AG04450 (cell line): Measurements from ENCODE around the gene ZSWIM3. TPM values are rescaled to one million over a fixed set of nuclear protein-coding genes. Genes with fewer than 3 reads are reported as not detected.

ENCODE experiments used
- CTCF ChIA-PET: fragments of 300-600, 350-600 bp; formaldehyde crosslinking; extraction: SDS; loops from one replicate; lab custom pipeline; 2022; ENCODE audit warnings: antibody characterized with exemption, inconsistent platforms; lab: Charles Lee
- POLR2A ChIA-PET: fragments of 350-600 bp; formaldehyde crosslinking; extraction: SDS; loops from one replicate; lab custom pipeline; 2021; ENCODE audit warnings: antibody characterized with exemption, inconsistent platforms; lab: Yijun Ruan, JAX
- DNase-seq: peaks from one replicate; pipeline ENCODE4 v3.0.0-alpha.2; 2011; ENCODE audit warnings: low read depth, low spot score
- H3K27ac ChIP-seq: one replicate; pipeline ENCODE4 v1.5.1; 2012; ENCODE audit warnings: low read depth, low read length, control low read depth
- H3K27me3 ChIP-seq: one replicate; pipeline ENCODE4 v1.6.0; 2012; ENCODE audit warnings: low read length; ENCODE audit not compliant: control insufficient read depth, insufficient read depth
- H3K4me3 ChIP-seq: 2 replicates; pipeline ENCODE4 v1.5.1; 2011; ENCODE audit warnings: mild to moderate bottlenecking, low read depth, low read length, control low read depth
- H3K9me3 ChIP-seq: 2 replicates; pipeline ENCODE4 v1.5.1; 2012; ENCODE audit warnings: low read length; ENCODE audit not compliant: control insufficient read depth, insufficient read depth
- CTCF ChIP-seq: IDR thresholded peaks from 2 replicates; pipeline ENCODE4 v1.5.1; 2011; ENCODE audit warnings: low read depth, low read length, control low read depth, inconsistent platforms
- polyA plus RNA-seq: library from polyadenylated mRNA; depleted of rRNA; stranded (reverse); fragments of >200 nt; gene quantifications from 2 replicates; pipeline ENCODE4 v1.2.3, GENCODE V29; 2011

ZSWIM3 gene
- polyA plus RNA-seq, 1 experiment, result 4.6 TPM

GRCh38 chr20:45848969-45849582, 8.3 kb upstream of the ZSWIM3 start:
- Histone ChIP-seq H3K9me3 (no peaks in the 10 kb centered on the region), H3K27me3 (no peaks in the 10 kb centered on the region), H3K27ac (no peak overlapping the region), H3K4me3 (no peak overlapping the region)
- ChIA-PET POLR2A (no interaction called here), CTCF (interaction anchor here (1.1 kb wide), 1 partner anchor 50 kb away, joined by 3 read pairs; no protein-coding TSS in a partner anchor)
- no peak for DNase-seq
- no peak for TF ChIP-seq CTCF

- Histone ChIP-seq H3K4me3 (no peak overlapping the region), H3K27ac (no peak overlapping the region), H3K9me3 (no peaks in the 10 kb centered on the region), H3K27me3 (no peaks in the 10 kb centered on the region)
- TF ChIP-seq CTCF, result no peak
- ChIA-PET CTCF (interaction anchor here (0.6 kb wide), 1 partner anchor 60 kb away, joined by 5 read pairs; no protein-coding TSS in a partner anchor), POLR2A (no interaction called here)
- no peak for DNase-seq
Observed at GRCh38 chr20:45850238-45850637, 7.2 kb upstream of the ZSWIM3 start.

- POLR2A ChIA-PET, result no interaction called here
- TF ChIP-seq CTCF, result no peak
- Histone ChIP-seq H3K27me3 (no peaks in the 10 kb centered on the region), H3K4me3 (no peak overlapping the region), H3K27ac (no peak overlapping the region), H3K9me3 (no peaks in the 10 kb centered on the region)
- no peak for DNase-seq
- CTCF ChIA-PET, result no interaction called here
Observed at GRCh38 chr20:45850926-45851325, 6.5 kb upstream of the ZSWIM3 start.

GRCh38 chr20:45851501-45851900, 5.9 kb upstream of the ZSWIM3 start:
- ChIA-PET POLR2A (no interaction called here), CTCF (no interaction called here)
- no peak for DNase-seq
- H3K27me3 ChIP-seq, result no peaks in the 10 kb centered on the region
- H3K27ac ChIP-seq, result no peak overlapping the region
- no peaks in the 10 kb centered on the region for H3K9me3 ChIP-seq
- no peak for TF ChIP-seq CTCF
- no peak overlapping the region for H3K4me3 ChIP-seq

- CTCF ChIA-PET, result no interaction called here
- Histone ChIP-seq H3K4me3 (no peak overlapping the region), H3K27me3 (no peaks in the 10 kb centered on the region), H3K9me3 (no peaks in the 10 kb centered on the region), H3K27ac (no peak overlapping the region)
- POLR2A ChIA-PET, result interaction anchor here (0.5 kb wide), 1 partner anchor 9 kb away, joined by 3 read pairs; no protein-coding TSS in a partner anchor
- DNase-seq, result no peak
- TF ChIP-seq CTCF, result no peak
Observed at GRCh38 chr20:45852326-45852725, 5.1 kb upstream of the ZSWIM3 start.
